GM19193 (cell line): Measurements from ENCODE around the gene PLXNA3.

Experiments
- POLR2A ChIP-seq: IDR thresholded peaks from 4 replicates; pipeline ENCODE4 v1.6.1; 2011; ENCODE audit not compliant: insufficient read depth, insufficient read length; ENCODE audit errors: extremely low read depth

Gene PLXNA3

GRCh38 chrX:154441984-154442707 lies 15.9 kb upstream of the PLXNA3 start:
- TF ChIP-seq POLR2A, result no peak

- no peak for TF ChIP-seq POLR2A
These were observed 14.6 kb upstream of the PLXNA3 start for GRCh38 chrX:154443479-154443910.

- TF ChIP-seq POLR2A, result no peak
These were observed 13.9 kb upstream of the PLXNA3 start, which contains the start of gene FAM50A for GRCh38 chrX:154443992-154444754. Gene FAM50A (plus strand): TSS chrX:154444141. CDS start chrX:154444236, 95 bp downstream.

- TF ChIP-seq POLR2A, result no peak
These were observed 13.3 kb upstream of the PLXNA3 start for GRCh38 chrX:154444755-154445246.

GRCh38 chrX:154445776-154446175 lies 12.3 kb upstream of the PLXNA3 start:
- no peak for TF ChIP-seq POLR2A

GRCh38 chrX:154446430-154446829 lies 11.7 kb upstream of the PLXNA3 start:
- TF ChIP-seq POLR2A, result no peak

- TF ChIP-seq POLR2A, result no peak
These were observed 9.6 kb upstream of the PLXNA3 start for GRCh38 chrX:154448484-154448883.

- no peak for TF ChIP-seq POLR2A
These were observed 8.5 kb upstream of the PLXNA3 start for GRCh38 chrX:154449618-154450017.

- TF ChIP-seq POLR2A, result no peak
These were observed 7.8 kb upstream of the PLXNA3 start for GRCh38 chrX:154450312-154450711.

- no peak for TF ChIP-seq POLR2A
These were observed 5.3 kb upstream of the PLXNA3 start for GRCh38 chrX:154452823-154453222.

- no peak for TF ChIP-seq POLR2A
These were observed 478 bp upstream of the PLXNA3 start for GRCh38 chrX:154457491-154458115.

GRCh38 chrX:154458954-154459778 lies 1.1 kb downstream of the PLXNA3 start:
- TF ChIP-seq POLR2A, result no peak

- no peak for TF ChIP-seq POLR2A
These were observed 1.8 kb downstream of the PLXNA3 start for GRCh38 chrX:154459832-154460231.

GRCh38 chrX:154460326-154460725 lies 2.2 kb downstream of the PLXNA3 start:
- TF ChIP-seq POLR2A, result no peak
